ENCODE measurements around the gene ATP8A2.

DNA sequence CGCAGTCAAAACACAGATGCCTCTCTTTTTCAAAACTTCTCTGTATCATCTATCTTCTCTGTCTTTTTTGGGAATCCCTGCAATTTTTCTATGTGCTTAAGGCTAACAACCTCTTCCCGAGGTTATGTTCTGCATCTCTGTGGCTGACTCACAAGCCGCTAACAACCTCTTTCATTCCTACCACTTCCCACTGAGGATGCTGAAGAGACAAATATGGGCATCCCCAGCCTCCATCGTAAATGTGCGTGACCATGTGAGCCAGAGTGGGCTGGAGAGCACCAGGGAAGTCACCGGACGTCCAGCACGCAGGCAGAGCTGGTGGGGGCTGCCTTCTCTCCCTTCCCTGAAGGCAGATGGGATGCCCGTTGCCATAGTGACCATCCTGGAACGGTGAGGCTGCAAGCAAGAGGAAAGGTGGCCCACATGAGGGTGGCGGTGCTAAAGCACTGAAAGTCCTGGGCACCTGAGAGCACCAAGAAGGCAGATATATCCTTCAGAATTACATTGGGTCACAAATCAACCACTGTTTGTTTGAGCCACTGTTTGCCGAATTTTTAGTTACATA lies 557.2 kb downstream of the ATP8A2 start:
- TF ChIP-seq, protein P1, sequence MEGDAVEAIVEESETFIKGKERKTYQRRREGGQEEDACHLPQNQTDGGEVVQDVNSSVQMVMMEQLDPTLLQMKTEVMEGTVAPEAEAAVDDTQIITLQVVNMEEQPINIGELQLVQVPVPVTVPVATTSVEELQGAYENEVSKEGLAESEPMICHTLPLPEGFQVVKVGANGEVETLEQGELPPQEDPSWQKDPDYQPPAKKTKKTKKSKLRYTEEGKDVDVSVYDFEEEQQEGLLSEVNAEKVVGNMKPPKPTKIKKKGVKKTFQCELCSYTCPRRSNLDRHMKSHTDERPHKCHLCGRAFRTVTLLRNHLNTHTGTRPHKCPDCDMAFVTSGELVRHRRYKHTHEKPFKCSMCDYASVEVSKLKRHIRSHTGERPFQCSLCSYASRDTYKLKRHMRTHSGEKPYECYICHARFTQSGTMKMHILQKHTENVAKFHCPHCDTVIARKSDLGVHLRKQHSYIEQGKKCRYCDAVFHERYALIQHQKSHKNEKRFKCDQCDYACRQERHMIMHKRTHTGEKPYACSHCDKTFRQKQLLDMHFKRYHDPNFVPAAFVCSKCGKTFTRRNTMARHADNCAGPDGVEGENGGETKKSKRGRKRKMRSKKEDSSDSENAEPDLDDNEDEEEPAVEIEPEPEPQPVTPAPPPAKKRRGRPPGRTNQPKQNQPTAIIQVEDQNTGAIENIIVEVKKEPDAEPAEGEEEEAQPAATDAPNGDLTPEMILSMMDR (IDR thresholded peaks at IDR 0.05), result no peak
- TF ChIP-seq POLR2A (IDR thresholded peaks at IDR 0.05), result no peak
